HG03520 (cell line): ENCODE data around the gene PP2D1.
"Not testable (repeated sequence)": the region's sequence is repeated elsewhere in the genome, so short reads cannot be mapped to it uniquely, and the experiment has no call there.

ENCODE experiments used
- ATAC-seq: cut with Tn5 transposase; IDR thresholded peaks from one replicate; pipeline ENCODE4 v1.9.1; 2021; ENCODE audit warnings: mild to moderate bottlenecking, moderate library complexity; ENCODE audit not compliant: unreplicated experiment

PP2D1 gene

GRCh38 chr3:19972054-19972453 is 40.0 kb downstream of the PP2D1 start:
- no peak for ATAC-seq

GRCh38 chr3:19970327-19970726 is 41.7 kb downstream of the PP2D1 start:
- ATAC-seq: no peak

- no peak for ATAC-seq
Measured at GRCh38 chr3:19967812-19968211, 44.3 kb downstream of the PP2D1 start.

- no peak for ATAC-seq
Measured at GRCh38 chr3:19967208-19967607, 44.9 kb downstream of the PP2D1 start.

GRCh38 chr3:19961960-19962359 is 50.1 kb downstream of the PP2D1 start:
- no peak for ATAC-seq

GRCh38 chr3:19960696-19961095 is 51.4 kb downstream of the PP2D1 start:
- ATAC-seq: no peak

- ATAC-seq: no peak
Measured at GRCh38 chr3:19959505-19959904, 52.6 kb downstream of the PP2D1 start.

- not testable (repeated sequence) for ATAC-seq
Measured at GRCh38 chr3:19957354-19957753, 54.7 kb downstream of the PP2D1 start.

GRCh38 chr3:19954676-19955075 is 57.4 kb downstream of the PP2D1 start:
- no peak for ATAC-seq

- ATAC-seq: no peak
Measured at GRCh38 chr3:19950316-19950715, 61.7 kb downstream of the PP2D1 start.

- ATAC-seq: no peak
Measured at GRCh38 chr3:19948226-19948591, 63.9 kb downstream of the PP2D1 start.

GRCh38 chr3:19947549-19948225 is 64.4 kb downstream of the PP2D1 start:
- ATAC-seq: peak; percentile 17

GRCh38 chr3:19946832-19947548 is 65.1 kb downstream of the PP2D1 start, which contains the start of gene RAB5A:
Gene RAB5A, plus strand, starts transcription at chr3:19947097. Its CDS starts 3,802 bp downstream, at chr3:19950899.
- peak; percentile 93 for ATAC-seq

- ATAC-seq: peak; percentile 3
Measured at GRCh38 chr3:19945969-19946831, 65.9 kb downstream of the PP2D1 start.

- ATAC-seq: no peak
Measured at GRCh38 chr3:19945534-19945933, 66.5 kb downstream of the PP2D1 start.

GRCh38 chr3:19940643-19941042 is 71.4 kb downstream of the PP2D1 start:
- no peak for ATAC-seq

- no peak for ATAC-seq
Measured at GRCh38 chr3:19938295-19938627, 73.8 kb downstream of the PP2D1 start.

- no peak for ATAC-seq
Measured at GRCh38 chr3:19937459-19938294, 74.4 kb downstream of the PP2D1 start.
